Neural cell (in vitro differentiated cells): Measurements from ENCODE around the gene PITHD1. TPM values are rescaled to one million over a fixed set of nuclear protein-coding genes. Genes with fewer than 3 reads are reported as not detected.
A peak's percentile ranks its signal among the peaks of the same experiment; 100 is the strongest.

ENCODE experiments used
- H2AFZ ChIP-seq: fragments of 200-600, 300-800 bp; sonication (generic), shearing (Covaris generic); 2 replicates; pipeline ENCODE4 v1.6.0; 2014; ENCODE audit warnings: low read depth, mild to moderate bottlenecking, antibody characterized with exemption, low read length, moderate library complexity
- H3F3A ChIP-seq: fragments of 200-600 bp; shearing (Covaris generic); 2 replicates; pipeline ENCODE4 v1.6.1; 2016; ENCODE audit warnings: mild to moderate bottlenecking, moderate library complexity, mixed read lengths, antibody characterized with exemption, low read length; ENCODE audit not compliant: insufficient read depth, poor library complexity, severe bottlenecking
- H3K27ac ChIP-seq: fragments of 200-600, 300-800 bp; sonication (generic), shearing (Covaris generic); 2 replicates; pipeline ENCODE4 v1.5.1; 2014; ENCODE audit warnings: mild to moderate bottlenecking, low read length, moderate library complexity
- H3K27me3 ChIP-seq: fragments of 300-800, 200-600 bp; sonication (generic), shearing (Covaris generic); 2 replicates; pipeline ENCODE4 v1.6.0; 2014; ENCODE audit warnings: mild to moderate bottlenecking, low read depth, low read length, moderate library complexity; ENCODE audit not compliant: insufficient read depth
- H3K36me3 ChIP-seq: fragments of 300-800, 200-600 bp; sonication (generic), shearing (Covaris generic); 2 replicates; pipeline ENCODE4 v1.5.1; 2014; ENCODE audit warnings: mild to moderate bottlenecking, antibody characterized with exemption, low read length, moderate library complexity; ENCODE audit not compliant: insufficient read depth
- H3K4me2 ChIP-seq: fragments of 300-800, 200-600 bp; sonication (generic), shearing (Covaris generic); 2 replicates; pipeline ENCODE4 v1.6.0; 2014; ENCODE audit warnings: mild to moderate bottlenecking, low read length
- H3K4me3 ChIP-seq: fragments of 300-800, 200-600 bp; sonication (generic), shearing (Covaris generic); 2 replicates; pipeline ENCODE4 v1.5.1; 2014; ENCODE audit warnings: mild to moderate bottlenecking, low read length, moderate library complexity
- H3K79me2 ChIP-seq: fragments of 200-600 bp; shearing (Covaris generic); replicated peaks from 2 replicates; pipeline ENCODE4 v1.6.0; 2014; ENCODE audit warnings: mild to moderate bottlenecking, low read length, moderate library complexity; ENCODE audit not compliant: insufficient read depth
- H3K9ac ChIP-seq: fragments of 300-800, 200-600 bp; sonication (generic), shearing (Covaris generic); 2 replicates; pipeline ENCODE4 v1.6.1; 2016; ENCODE audit warnings: mild to moderate bottlenecking, low read length, mixed read lengths
- H3K9me2 ChIP-seq: fragments of 200-600 bp; shearing (Covaris generic); 2 replicates; pipeline ENCODE4 v1.6.1; 2016; ENCODE audit warnings: mild to moderate bottlenecking, low read length, mixed read lengths; ENCODE audit not compliant: insufficient read depth
- H3K9me3 ChIP-seq: fragments of 200-600, 300-800 bp; sonication (generic), shearing (Covaris generic); 2 replicates; pipeline ENCODE4 v1.6.1; 2016; ENCODE audit warnings: mild to moderate bottlenecking, mixed run types, low read length, moderate library complexity, mixed read lengths
- H4K20me1 ChIP-seq: fragments of 200-600 bp; shearing (Covaris generic); 2 replicates; pipeline ENCODE4 v1.6.1; 2016; ENCODE audit warnings: mild to moderate bottlenecking, mixed run types; ENCODE audit not compliant: insufficient read depth
- CTCF ChIP-seq: fragments of 450-650 bp; IDR thresholded peaks from 2 replicates; pipeline ENCODE4 v1.5.1; 2014; ENCODE audit warnings: antibody characterized with exemption, mild to moderate bottlenecking, moderate library complexity; ENCODE audit not compliant: poor library complexity, severe bottlenecking
- EP300 ChIP-seq: fragments of 450-650 bp; conservative IDR thresholded peaks from 2 replicates; pipeline ENCODE4 v1.6.1; 2014; ENCODE audit warnings: antibody characterized with exemption, mild to moderate bottlenecking, moderate library complexity; ENCODE audit not compliant: poor library complexity, severe bottlenecking
- EZH2 ChIP-seq: fragments of 200-600, 300-800 bp; shearing (Covaris generic), sonication (generic); IDR thresholded peaks from 2 replicates; pipeline ENCODE4 v1.6.1; 2014; ENCODE audit warnings: antibody characterized with exemption, low read length, borderline replicate concordance, mild to moderate bottlenecking; ENCODE audit not compliant: insufficient read depth, poor library complexity, severe bottlenecking
- MXI1 ChIP-seq: fragments of 450-650 bp; conservative IDR thresholded peaks from 2 replicates; pipeline ENCODE4 v1.6.1; 2014; ENCODE audit warnings: antibody characterized with exemption, mild to moderate bottlenecking; ENCODE audit not compliant: poor library complexity, severe bottlenecking
- POLR2AphosphoS5 ChIP-seq: IDR thresholded peaks from 2 replicates; pipeline ENCODE4 v1.6.1; 2012
- RAD21 ChIP-seq: fragments of 450-650 bp; conservative IDR thresholded peaks from 2 replicates; pipeline ENCODE4 v1.6.1; 2014; ENCODE audit warnings: antibody characterized with exemption, mild to moderate bottlenecking, moderate library complexity
- REST ChIP-seq: IDR thresholded peaks from 2 replicates; pipeline ENCODE4 v1.6.1; 2012; ENCODE audit warnings: borderline replicate concordance
- SMC3 ChIP-seq: fragments of 450-650 bp; conservative IDR thresholded peaks from 2 replicates; pipeline ENCODE4 v1.6.1; 2014; ENCODE audit warnings: antibody characterized with exemption, mild to moderate bottlenecking, moderate library complexity; ENCODE audit not compliant: poor library complexity
- TAF1 ChIP-seq: IDR thresholded peaks from 2 replicates; pipeline ENCODE4 v1.6.1; 2012; ENCODE audit warnings: low read depth
- polyA plus RNA-seq: library from polyadenylated mRNA; depleted of rRNA; stranded (reverse); fragments of >200 nt; gene quantifications from 2 replicates; pipeline ENCODE4 v1.2.3, GENCODE V29; 2014

The PITHD1 gene
- polyA plus RNA-seq, 1 donor from 2014 or later = 267 TPM

- Histone ChIP-seq H3K9me3 (no peaks in the 10 kb centered on the region), H3F3A (no peaks in the 10 kb centered on the region), H3K4me3 (peak overlapping the region; percentile 94), H3K9me2 (no peaks in the 10 kb centered on the region), H3K79me2 (no peaks in the 10 kb centered on the region), H3K36me3 (peaks cover 4% of the 10 kb centered on the region), H3K9ac (peak overlapping the region; percentile 86), H2AFZ (no peak overlapping the region), H4K20me1 (no peaks in the 10 kb centered on the region), H3K27me3 (no peaks in the 10 kb centered on the region), H3K27ac (no peak overlapping the region), H3K4me2 (peak overlapping the region; percentile 93)
- TF ChIP-seq SMC3 = no peak
- no peak for TF ChIP-seq RAD21
- TF ChIP-seq MXI1 = no peak
- TF ChIP-seq TAF1 = no peak
- TF ChIP-seq CTCF = no peak
These were observed 21.0 kb downstream of the PITHD1 start for GRCh38 chr1:23799255-23799569.

- H4K20me1 ChIP-seq = no peaks in the 10 kb centered on the region
- no peaks in the 10 kb centered on the region for H3K79me2 ChIP-seq
- no peaks in the 10 kb centered on the region for H3K9me3 ChIP-seq
- H3F3A ChIP-seq = no peaks in the 10 kb centered on the region
- H3K27ac ChIP-seq = peak overlapping the region; percentile 68
- H3K36me3 ChIP-seq = peaks cover 4% of the 10 kb centered on the region
- H3K4me2 ChIP-seq = peak overlapping the region; percentile 93
- no peaks in the 10 kb centered on the region for H3K27me3 ChIP-seq
- peak overlapping the region; percentile 94 for H3K4me3 ChIP-seq
- no peaks in the 10 kb centered on the region for H3K9me2 ChIP-seq
- TF ChIP-seq REST (no peak), EZH2 (no peak), SMC3 (no peak), CTCF (no peak), TAF1 (no peak), MXI1 (no peak), RAD21 (no peak), EP300 (no peak), POLR2AphosphoS5 (no peak)
- H3K9ac ChIP-seq = peak overlapping the region; percentile 86
- peak overlapping the region; percentile 80 for H2AFZ ChIP-seq
These were observed 21.6 kb downstream of the PITHD1 start for GRCh38 chr1:23799570-23800399.
